ENCODE results near the gene C4orf46. TPM values are rescaled to one million over a fixed set of nuclear protein-coding genes. Genes with fewer than 3 reads are reported as not detected.

C4orf46 gene
- total RNA-seq, 1 experiment from 2014 or later: 20.4 TPM

GRCh38 chr4:158710814-158711213, 39.1 kb upstream of the C4orf46 start (continued):
- TF ChIP-seq FOXP4 (CRISPR knock-in tag; IDR thresholded peaks at IDR 0.05) (no peak), ZNF396 (CRISPR knock-in tag; IDR thresholded peaks at IDR 0.05; ENCODE audit: borderline replicate concordance) (no peak), ZNF263 (CRISPR knock-in tag; IDR thresholded peaks at IDR 0.05; ENCODE audit: low read depth) (no peak)

GRCh38 chr4:158704274-158704673, 32.6 kb upstream of the C4orf46 start:
- no peak for ATAC-seq
- CTCF ChIA-PET: interaction anchor here (1.0 kb wide), 1 partner anchor 36 kb away, joined by 5 read pairs; no protein-coding TSS in a partner anchor

More at GRCh38 chr4:158704274-158704673, 32.6 kb upstream of the C4orf46 start:
- Mint-ChIP-seq H3K4me1 (0 out of 2 replicates have a peak, but pooled peaks cover 3% of the 10 kb centered on the region), H3K4me3 (no peak overlapping the region), H3K27me3 (ENCODE audit: low read depth) (no peaks in the 10 kb centered on the region; the same call in 1 of the 2 replicates), H3K36me3 (peaks cover 13% of the 10 kb centered on the region), H3K9me3 (no peaks in the 10 kb centered on the region), H3K27ac (no peak overlapping the region)
- TF ChIP-seq HMGXB4 (CRISPR knock-in tag; IDR thresholded peaks at IDR 0.05) (no peak), ZNF425 (CRISPR knock-in tag; conservative IDR thresholded peaks at IDR 0.05) (no peak), NR1H2 (CRISPR knock-in tag; IDR thresholded peaks at IDR 0.05) (no peak), ZNF396 (CRISPR knock-in tag; IDR thresholded peaks at IDR 0.05; ENCODE audit: borderline replicate concordance) (no peak), ETV6 (CRISPR knock-in tag; IDR thresholded peaks at IDR 0.05) (no peak), ERG (CRISPR knock-in tag; IDR thresholded peaks at IDR 0.05) (no peak), FOXP4 (CRISPR knock-in tag; IDR thresholded peaks at IDR 0.05) (no peak), FOXJ3 (CRISPR knock-in tag; IDR thresholded peaks at IDR 0.05; ENCODE audit: borderline replicate concordance) (no peak), JUN (CRISPR knock-in tag; IDR thresholded peaks at IDR 0.05) (no peak), TEAD1 (CRISPR knock-in tag; IDR thresholded peaks at IDR 0.05) (no peak), ZNF512 (CRISPR knock-in tag; IDR thresholded peaks at IDR 0.05; ENCODE audit: borderline replicate concordance) (no peak)
- DNase-seq (ENCODE audit: low spot score): no peak
- POLR2A ChIA-PET: no interaction called here

All from WTC11 (cell line).